GM13976 (cell line): ENCODE measurements around the gene KRTAP12-3.
"Not testable (repeated sequence)": the region's sequence is repeated elsewhere in the genome, so short reads cannot be mapped to it uniquely, and the experiment has no call there.

Experiments
- DNase-seq: peaks from one replicate; pipeline ENCODE4 v3.0.0; 2012; ENCODE audit warnings: low spot score
- in situ Hi-C: fragments of 300-500 bp; cut with MboI; formaldehyde crosslinking; loops from one replicate; pipeline ENCODE4 v1.12.0; 2022; ENCODE audit warnings: low sequenced_read_pairs, mixed read lengths, inconsistent platforms; ENCODE audit not compliant: unreplicated experiment
- TF ChIP-seq, protein P1 (sequence below): IDR thresholded peaks from 2 replicates; pipeline ENCODE4 v1.5.1; 2012; ENCODE audit warnings: borderline replicate concordance, mild to moderate bottlenecking; ENCODE audit not compliant: insufficient read depth; ENCODE audit errors: extremely low read depth, missing control alignments, control extremely low read depth

The KRTAP12-3 gene

DNA sequence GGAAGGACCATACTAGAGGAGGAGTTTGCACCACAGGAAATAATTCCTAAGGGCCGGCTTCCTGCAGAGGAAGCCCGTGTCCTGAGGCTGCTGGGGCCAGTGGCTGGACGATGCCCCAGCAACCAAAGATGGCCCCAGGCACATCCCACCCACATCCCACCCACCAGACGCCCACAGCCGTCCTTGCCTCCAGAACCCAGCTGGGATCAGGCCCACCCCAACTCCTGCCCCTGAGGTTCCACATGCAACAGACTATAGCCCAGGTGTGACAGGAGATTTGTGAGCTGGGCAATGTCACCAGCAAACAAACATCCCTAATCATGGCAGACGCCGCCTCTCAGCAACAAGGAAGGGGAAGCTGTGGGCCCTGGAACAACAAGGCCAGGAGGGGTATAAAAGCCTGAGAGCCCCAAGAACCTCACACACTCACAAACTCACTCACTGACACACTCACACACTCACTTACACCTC lies 31.0 kb upstream of the KRTAP12-3 start, which contains the start of gene KRTAP10-9:
TSS of gene KRTAP10-9 (plus strand) at position 421 of the 471 bp plus-strand sequence. CDS start 79 bp downstream, outside the sequence.
- DNase-seq = no peak
- in situ Hi-C loops = no loop called here
- TF ChIP-seq, protein P1, sequence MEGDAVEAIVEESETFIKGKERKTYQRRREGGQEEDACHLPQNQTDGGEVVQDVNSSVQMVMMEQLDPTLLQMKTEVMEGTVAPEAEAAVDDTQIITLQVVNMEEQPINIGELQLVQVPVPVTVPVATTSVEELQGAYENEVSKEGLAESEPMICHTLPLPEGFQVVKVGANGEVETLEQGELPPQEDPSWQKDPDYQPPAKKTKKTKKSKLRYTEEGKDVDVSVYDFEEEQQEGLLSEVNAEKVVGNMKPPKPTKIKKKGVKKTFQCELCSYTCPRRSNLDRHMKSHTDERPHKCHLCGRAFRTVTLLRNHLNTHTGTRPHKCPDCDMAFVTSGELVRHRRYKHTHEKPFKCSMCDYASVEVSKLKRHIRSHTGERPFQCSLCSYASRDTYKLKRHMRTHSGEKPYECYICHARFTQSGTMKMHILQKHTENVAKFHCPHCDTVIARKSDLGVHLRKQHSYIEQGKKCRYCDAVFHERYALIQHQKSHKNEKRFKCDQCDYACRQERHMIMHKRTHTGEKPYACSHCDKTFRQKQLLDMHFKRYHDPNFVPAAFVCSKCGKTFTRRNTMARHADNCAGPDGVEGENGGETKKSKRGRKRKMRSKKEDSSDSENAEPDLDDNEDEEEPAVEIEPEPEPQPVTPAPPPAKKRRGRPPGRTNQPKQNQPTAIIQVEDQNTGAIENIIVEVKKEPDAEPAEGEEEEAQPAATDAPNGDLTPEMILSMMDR = no peak

DNA sequence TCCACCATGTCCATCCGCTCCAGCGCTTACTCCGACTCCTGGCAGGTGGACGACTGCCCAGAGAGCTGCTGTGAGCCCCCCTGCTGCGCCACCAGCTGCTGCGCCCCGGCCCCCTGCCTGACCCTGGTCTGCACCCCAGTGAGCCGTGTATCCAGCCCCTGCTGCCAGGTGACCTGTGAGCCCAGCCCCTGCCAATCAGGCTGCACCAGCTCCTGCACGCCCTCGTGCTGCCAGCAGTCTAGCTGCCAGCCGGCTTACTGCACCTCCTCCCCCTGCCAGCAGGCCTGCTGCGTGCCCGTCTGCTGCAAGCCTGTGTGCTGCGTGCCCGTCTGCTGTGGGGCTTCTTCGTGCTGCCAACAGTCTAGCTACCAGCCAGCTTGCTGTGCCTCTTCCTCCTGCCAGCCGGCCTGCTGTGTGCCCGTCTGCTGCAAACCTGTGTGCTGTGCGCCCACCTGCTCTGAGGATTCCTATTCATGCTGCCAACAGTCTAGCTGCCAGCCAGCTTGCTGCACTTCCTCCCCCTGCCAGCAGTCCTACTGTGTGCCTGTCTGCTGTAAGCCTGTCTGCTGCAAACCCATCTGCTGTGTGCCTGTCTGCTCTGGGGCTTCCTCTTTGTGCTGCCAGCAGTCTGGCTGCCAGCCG lies 30.4 kb upstream of the KRTAP12-3 start:
- DNase-seq, in situ Hi-C loops: not testable (repeated sequence)

DNA sequence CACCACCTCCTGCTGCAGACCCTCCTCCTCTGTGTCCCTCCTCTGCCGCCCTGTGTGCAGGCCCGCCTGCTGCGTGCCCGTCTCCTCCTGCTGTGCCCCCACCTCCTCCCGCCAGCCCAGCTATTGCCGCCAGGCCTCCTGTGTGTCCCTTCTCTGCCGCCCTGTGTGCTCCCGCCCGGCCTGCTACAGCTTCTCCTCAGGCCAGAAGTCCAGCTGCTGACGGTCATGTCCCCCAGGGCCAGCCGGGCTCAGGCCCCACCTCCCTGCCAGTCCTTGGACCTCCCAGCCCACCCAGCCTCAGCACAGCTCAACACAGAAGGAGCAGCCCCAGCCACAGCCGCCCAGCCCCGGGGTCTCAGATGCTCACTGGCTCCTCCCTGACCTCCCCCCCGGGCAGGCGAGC lies 29.9 kb upstream of the KRTAP12-3 start:
- in situ Hi-C loops, DNase-seq: not testable (repeated sequence)

DNA sequence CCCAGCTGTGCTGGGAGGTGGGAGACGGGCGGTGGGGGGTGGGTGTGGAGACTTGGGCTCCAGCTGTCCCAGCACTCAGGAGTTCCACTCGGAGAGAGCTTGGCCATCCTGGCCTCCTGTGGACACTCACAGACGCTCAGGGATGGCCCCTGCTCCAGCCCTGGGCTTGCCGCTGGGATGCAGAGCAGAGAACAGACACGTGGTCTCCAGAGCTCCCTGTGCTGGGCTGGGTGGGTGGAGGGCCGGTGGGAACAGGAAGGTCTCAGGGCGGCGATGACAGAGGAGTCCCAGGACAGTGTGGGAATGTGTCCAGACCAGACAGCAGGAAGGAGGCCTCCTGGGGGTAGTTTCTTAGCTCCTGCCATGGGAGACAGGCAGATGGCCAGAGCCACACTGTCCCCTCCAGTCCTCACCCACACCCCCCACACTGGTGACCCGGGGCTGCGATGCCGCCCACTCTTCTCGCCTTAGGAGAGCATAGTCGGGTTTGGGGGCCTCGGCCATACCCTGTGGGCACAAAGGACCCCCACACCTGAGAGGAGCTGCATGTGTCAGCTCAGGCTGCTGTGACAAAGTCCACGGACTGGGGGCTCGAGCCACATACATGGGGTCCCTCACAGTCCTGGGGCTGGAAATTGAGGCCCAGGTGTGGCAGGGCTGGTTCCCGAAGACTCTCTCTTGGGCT lies 28.9 kb upstream of the KRTAP12-3 start:
- in situ Hi-C loops = no loop called here
- no peak for DNase-seq
- TF ChIP-seq, protein P1 = no peak

DNA sequence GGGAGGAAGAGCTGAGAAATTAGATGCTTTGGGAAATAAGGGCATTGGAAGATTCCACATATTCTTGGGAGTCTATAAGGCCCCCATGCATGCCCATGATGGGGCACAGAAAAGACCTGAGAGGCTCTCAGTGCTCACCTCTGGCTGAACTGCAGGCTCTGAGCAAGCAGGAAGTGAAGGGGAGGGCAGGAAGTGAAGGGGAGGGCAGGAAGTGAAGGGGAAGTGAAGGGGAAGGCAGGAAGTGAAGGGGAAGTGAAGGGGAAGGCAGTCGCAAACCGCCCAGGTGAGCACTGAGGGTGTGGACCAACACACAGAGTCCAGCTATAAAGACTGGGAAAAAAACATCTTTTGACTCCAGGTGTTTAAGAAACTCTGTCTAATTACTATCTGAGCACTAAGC lies 27.3 kb upstream of the KRTAP12-3 start:
- DNase-seq = no peak
- in situ Hi-C loops = no loop called here
- TF ChIP-seq, protein P1 = no peak

DNA sequence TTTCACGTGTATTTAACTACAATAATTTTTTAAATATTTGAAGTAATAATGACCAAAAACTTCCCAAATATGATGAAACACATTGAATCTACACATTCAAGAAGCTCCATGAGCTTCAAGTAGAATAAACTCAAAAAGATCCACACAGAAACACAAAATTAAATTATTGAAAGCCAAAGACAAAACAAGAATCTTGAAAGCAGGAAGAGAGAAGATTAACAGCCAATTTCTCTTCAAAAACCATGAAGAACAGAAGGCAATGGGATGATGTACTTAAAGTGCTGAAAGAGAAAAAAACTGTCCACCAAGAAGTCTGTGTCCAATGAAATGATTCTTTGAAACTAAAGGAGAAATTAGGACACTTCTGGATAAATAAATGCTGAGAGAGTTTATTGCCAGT lies 25.7 kb upstream of the KRTAP12-3 start:
- in situ Hi-C loops = no loop called here
- DNase-seq = no peak
- TF ChIP-seq, protein P1 = no peak

DNA sequence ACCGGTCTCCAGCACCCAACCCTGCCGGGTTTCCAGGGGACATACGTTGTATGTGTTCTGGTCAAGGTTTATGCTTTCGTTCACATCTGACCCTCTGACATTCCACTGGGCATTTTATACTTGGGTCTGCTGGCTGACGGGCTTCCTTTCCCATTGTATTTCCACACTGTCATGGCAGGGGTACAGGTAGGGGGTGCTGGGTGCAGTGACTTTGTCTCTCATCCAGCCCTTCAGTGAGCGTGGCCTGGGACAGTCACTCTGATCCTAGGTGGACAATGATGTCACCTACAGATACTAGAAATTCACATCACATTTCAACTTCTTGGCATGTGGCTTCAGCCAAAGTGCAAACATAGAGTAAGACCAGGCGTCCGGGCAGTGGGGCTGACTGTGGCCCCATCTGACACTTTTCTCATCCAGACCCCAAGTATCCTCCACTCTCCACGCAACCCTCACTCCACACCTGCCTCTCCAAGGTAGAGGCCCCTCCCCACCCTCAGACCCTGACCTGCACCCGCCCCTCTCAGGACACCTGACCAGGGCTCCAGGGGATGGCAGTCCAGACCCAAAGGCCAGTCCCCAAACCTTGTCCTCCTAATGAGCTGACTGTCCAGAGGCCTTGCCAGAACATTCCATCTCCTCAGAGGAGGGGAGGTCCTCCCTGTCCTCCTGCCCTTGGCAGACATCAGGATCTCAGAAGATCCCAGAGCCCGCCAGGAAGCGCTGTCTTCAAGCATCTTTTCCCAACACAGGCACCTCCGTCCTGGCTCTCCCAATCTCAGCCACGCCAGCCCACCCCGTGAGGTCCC lies 21.3 kb upstream of the KRTAP12-3 start:
- in situ Hi-C loops = no loop called here
- no peak for DNase-seq
- TF ChIP-seq, protein P1 = no peak
